Measurements from ENCODE around the gene LORICRIN. TPM values are rescaled to one million over a fixed set of nuclear protein-coding genes. Genes with fewer than 3 reads are reported as not detected.
"Not testable (repeated sequence)": the region's sequence is repeated elsewhere in the genome, so short reads cannot be mapped to it uniquely, and the experiment has no call there.

LORICRIN gene
- total RNA-seq, 2 experiments from 2014 or later = not detected

DNA sequence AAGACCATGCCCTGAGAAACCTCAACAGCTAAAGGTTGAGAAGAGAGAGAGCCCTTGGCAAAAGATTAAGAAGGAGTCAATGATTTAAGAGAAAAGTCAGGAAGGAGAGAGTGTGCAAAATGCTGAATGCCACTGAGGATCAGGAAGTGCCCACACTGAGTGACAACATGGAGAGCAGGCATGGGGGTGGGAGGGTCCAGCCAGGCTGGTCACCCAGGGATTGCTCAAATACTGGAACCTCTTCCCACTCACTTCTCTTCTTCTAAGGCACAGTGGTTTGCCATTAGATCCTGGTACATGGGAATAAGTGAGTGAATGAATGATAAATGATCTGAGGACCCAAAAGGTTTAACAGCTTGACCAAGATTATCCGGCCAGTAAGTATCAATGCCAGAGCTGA, 31.0 kb upstream of the LORICRIN start:
- ATAC-seq (ENCODE audit: poor library complexity) (no peak), DNase-seq (no peak)
- H3K27me3 ChIP-seq (ENCODE audit: control insufficient read depth in 1 of 2, insufficient read depth in 2 of 2, low read length in 2 of 2) = peaks cover 0 to 11% of the 10 kb centered on the region in 2 experiments
- H3K9me3 Mint-ChIP-seq = no peaks in the 10 kb centered on the region
- H3K4me3 Mint-ChIP-seq = no peak overlapping the region
- ChIA-PET POLR2A (no interaction called here), CTCF (interaction anchor here (1.1 kb wide), 1 partner anchor 9 kb away, joined by 3 read pairs; no protein-coding TSS in a partner anchor)
- H3K4me1 ChIP-seq (ENCODE audit: insufficient read depth, low read length) = no peaks in the 10 kb centered on the region
- H3K27me3 Mint-ChIP-seq = peaks cover 31% of the 10 kb centered on the region
- no peaks in the 10 kb centered on the region for H3K36me3 ChIP-seq (ENCODE audit: insufficient read depth, low read length)
- H3K4me1 Mint-ChIP-seq (ENCODE audit: low read depth) = no peaks in the 10 kb centered on the region
- no peaks in the 10 kb centered on the region for H3K9me3 ChIP-seq (ENCODE audit: control insufficient read depth in 1 of 2, insufficient read depth in 1 of 2, low read length in 2 of 2)
- H3K27ac ChIP-seq (ENCODE audit: low read depth in 1 of 2, low read length in 2 of 2) = no peak overlapping the region
- TF ChIP-seq, protein P1, sequence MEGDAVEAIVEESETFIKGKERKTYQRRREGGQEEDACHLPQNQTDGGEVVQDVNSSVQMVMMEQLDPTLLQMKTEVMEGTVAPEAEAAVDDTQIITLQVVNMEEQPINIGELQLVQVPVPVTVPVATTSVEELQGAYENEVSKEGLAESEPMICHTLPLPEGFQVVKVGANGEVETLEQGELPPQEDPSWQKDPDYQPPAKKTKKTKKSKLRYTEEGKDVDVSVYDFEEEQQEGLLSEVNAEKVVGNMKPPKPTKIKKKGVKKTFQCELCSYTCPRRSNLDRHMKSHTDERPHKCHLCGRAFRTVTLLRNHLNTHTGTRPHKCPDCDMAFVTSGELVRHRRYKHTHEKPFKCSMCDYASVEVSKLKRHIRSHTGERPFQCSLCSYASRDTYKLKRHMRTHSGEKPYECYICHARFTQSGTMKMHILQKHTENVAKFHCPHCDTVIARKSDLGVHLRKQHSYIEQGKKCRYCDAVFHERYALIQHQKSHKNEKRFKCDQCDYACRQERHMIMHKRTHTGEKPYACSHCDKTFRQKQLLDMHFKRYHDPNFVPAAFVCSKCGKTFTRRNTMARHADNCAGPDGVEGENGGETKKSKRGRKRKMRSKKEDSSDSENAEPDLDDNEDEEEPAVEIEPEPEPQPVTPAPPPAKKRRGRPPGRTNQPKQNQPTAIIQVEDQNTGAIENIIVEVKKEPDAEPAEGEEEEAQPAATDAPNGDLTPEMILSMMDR (IDR thresholded peaks at IDR 0.05) = no peak
- intact Hi-C loops (cut with DNase I, micrococcal nuclease) = no loop called here
- H3K36me3 Mint-ChIP-seq (ENCODE audit: low read depth) = no peaks in the 10 kb centered on the region
- no peak overlapping the region for H3K27ac Mint-ChIP-seq
- H3K4me3 ChIP-seq (ENCODE audit: low read length) = no peak overlapping the region

DNA sequence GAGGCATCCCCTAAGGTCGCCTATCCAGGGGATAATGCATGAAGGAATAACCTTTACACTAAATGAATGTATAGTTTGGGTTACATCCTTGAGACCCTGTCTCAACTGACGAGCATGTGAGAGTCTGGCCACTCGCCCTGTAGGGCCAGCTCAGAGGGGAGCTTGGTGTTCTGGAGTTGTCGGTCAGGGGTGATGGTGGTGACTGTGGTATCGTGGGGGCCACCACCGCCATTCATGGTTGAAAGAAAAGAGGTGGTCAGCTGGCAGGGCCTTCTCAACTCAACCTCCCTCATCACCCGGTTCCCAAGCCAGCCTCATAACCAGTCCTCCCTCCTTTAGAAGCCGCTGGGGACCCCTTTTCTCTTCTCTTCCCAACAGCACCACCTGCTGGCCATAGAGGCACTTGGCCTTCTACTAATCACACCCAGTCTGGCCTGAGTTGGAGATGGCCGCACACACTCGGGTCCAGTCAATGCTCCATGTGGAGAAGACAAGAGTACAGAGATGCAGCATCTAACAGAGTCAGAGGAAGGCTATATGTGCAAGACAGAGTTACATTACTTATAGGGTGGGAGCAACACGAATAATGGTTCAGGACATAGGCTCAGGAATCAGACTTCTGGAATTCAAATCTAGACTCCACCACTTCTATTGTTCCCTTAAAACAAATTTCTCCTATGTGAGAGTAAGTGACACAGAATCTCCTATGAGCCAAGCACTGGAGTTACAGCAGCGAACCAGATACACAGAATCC, 30.2 kb upstream of the LORICRIN start:
- H3K27ac ChIP-seq (ENCODE audit: low read depth in 1 of 2, low read length in 2 of 2); H3K9me3 ChIP-seq (ENCODE audit: control insufficient read depth in 1 of 2, insufficient read depth in 1 of 2, low read length in 2 of 2); POLR2A ChIA-PET; intact Hi-C loops (cut with DNase I, micrococcal nuclease); H3K36me3 Mint-ChIP-seq (ENCODE audit: low read depth); H3K4me1 ChIP-seq (ENCODE audit: insufficient read depth, low read length); ATAC-seq (ENCODE audit: poor library complexity); H3K4me3 ChIP-seq (ENCODE audit: low read length); H3K9me3 Mint-ChIP-seq; H3K4me3 Mint-ChIP-seq; H3K4me1 Mint-ChIP-seq (ENCODE audit: low read depth); H3K36me3 ChIP-seq (ENCODE audit: insufficient read depth, low read length); H3K27ac Mint-ChIP-seq: not testable (repeated sequence)
- CTCF ChIA-PET = interaction anchor here (1.1 kb wide), 1 partner anchor 9 kb away, joined by 3 read pairs; no protein-coding TSS in a partner anchor
- H3K27me3 ChIP-seq (ENCODE audit: control insufficient read depth in 1 of 2, insufficient read depth in 2 of 2, low read length in 2 of 2) = peaks cover 0 to 11% of the 10 kb centered on the region in 2 experiments
- TF ChIP-seq, protein P1 (IDR thresholded peaks at IDR 0.05) = peak; percentile 56
- DNase-seq = peak in 2 of 14 experiments; percentile 1 to 4
- H3K27me3 Mint-ChIP-seq = peaks cover 27% of the 10 kb centered on the region

DNA sequence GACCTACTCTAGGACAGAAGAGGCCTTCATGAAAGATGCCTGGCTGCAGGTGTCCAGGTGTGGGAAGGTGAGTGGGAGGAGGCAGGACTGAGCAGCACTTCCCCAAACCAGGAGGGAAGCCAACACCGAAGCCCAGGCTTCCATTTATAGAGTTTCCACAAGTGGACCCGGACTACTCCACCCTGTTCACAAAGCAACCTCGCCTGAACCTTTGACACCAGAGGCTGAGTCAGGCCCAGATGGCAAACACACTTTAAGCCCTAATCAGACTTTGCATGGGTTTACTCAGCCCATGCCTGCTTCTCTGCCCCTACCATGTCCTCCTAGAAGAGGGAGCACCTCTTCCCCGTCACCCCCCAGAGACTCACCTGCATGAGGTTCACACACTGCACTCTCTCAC, 28.1 kb upstream of the LORICRIN start:
- no peak overlapping the region for H3K27ac ChIP-seq (ENCODE audit: low read depth in 1 of 2, low read length in 2 of 2)
- intact Hi-C loops (cut with DNase I, micrococcal nuclease) = no loop called here
- ChIA-PET CTCF (no interaction called here), POLR2A (no interaction called here)
- H3K4me3 ChIP-seq (ENCODE audit: low read length) = no peak overlapping the region
- peaks cover 0 to 14% of the 10 kb centered on the region in 2 experiments for H3K27me3 ChIP-seq (ENCODE audit: control insufficient read depth in 1 of 2, insufficient read depth in 2 of 2, low read length in 2 of 2)
- ATAC-seq (ENCODE audit: poor library complexity) (no peak), DNase-seq (no peak)
- Mint-ChIP-seq H3K4me1 (ENCODE audit: low read depth) (no peaks in the 10 kb centered on the region), H3K27me3 (peaks cover 34% of the 10 kb centered on the region), H3K4me3 (no peak overlapping the region), H3K36me3 (ENCODE audit: low read depth) (no peaks in the 10 kb centered on the region), H3K9me3 (no peaks in the 10 kb centered on the region), H3K27ac (no peak overlapping the region)
- H3K4me1 ChIP-seq (ENCODE audit: insufficient read depth, low read length) = no peaks in the 10 kb centered on the region
- no peaks in the 10 kb centered on the region for H3K9me3 ChIP-seq (ENCODE audit: control insufficient read depth in 1 of 2, insufficient read depth in 1 of 2, low read length in 2 of 2)
- H3K36me3 ChIP-seq (ENCODE audit: insufficient read depth, low read length) = no peaks in the 10 kb centered on the region
- TF ChIP-seq, protein P1 (IDR thresholded peaks at IDR 0.05) = no peak

Measured in CD4-positive, alpha-beta T cell (primary cell).